OCI-LY3 (cell line): Measurements from ENCODE around the gene CTRL.

Experiments used
- CTCF ChIP-seq: fragments of 200-600, 300-600 bp; sonication (generic); IDR thresholded peaks from 2 replicates; pipeline ENCODE4 v1.5.1; 2014; ENCODE audit warnings: antibody characterized with exemption, low read length, low read depth
- EZH2phosphoT487 ChIP-seq: fragments of 200-600 bp; shearing (Covaris generic); IDR thresholded peaks from 2 replicates; pipeline ENCODE4 v1.6.1; 2018; ENCODE audit warnings: antibody characterized with exemption, mixed run types, low read depth

GRCh38 chr16:67883146-67883871 is 48.4 kb downstream of the CTRL start:
- TF ChIP-seq CTCF = no peak
- no peak for TF ChIP-seq EZH2phosphoT487
